Measurements from ENCODE around the gene KIAA0513. TPM values are rescaled to one million over a fixed set of nuclear protein-coding genes. Genes with fewer than 3 reads are reported as not detected.
A peak's percentile ranks its signal among the peaks of the same experiment; 100 is the strongest.

The KIAA0513 gene
- polyA plus RNA-seq, 1 donor (not counting 4 experiments of a cell fraction or from before 2014, with no cell fraction given), result 3.3 TPM

- H3K4me3 ChIP-seq (ENCODE audit: control insufficient read depth in 2 of 3, extremely low read depth in 1 of 3, insufficient read depth in 2 of 3, low read depth in 1 of 3, low read length in 3 of 3), result peak overlapping the region; percentile 53 to 90 (median 77)
- H3K36me3 ChIP-seq (ENCODE audit: control insufficient read depth in 2 of 2, extremely low read depth in 1 of 2, insufficient read depth in 2 of 2, low read length in 2 of 2), result peaks cover 0 to 3% of the 10 kb centered on the region in 2 experiments
- H3K4me1 ChIP-seq (ENCODE audit: control insufficient read depth, extremely low read depth, insufficient read depth, low read length), result peaks cover 35% of the 10 kb centered on the region
- H2AFZ ChIP-seq (ENCODE audit: control insufficient read depth, low read length), result no peak overlapping the region
- H3K79me2 ChIP-seq (ENCODE audit: control insufficient read depth, insufficient read depth, low read length), result no peaks in the 10 kb centered on the region
- peak overlapping the region; percentile 93 for H3K4me2 ChIP-seq (ENCODE audit: control insufficient read depth, extremely low read depth, insufficient read depth, low read depth, low read length)
- peak overlapping the region; percentile 76 for H3K27ac ChIP-seq (ENCODE audit: control insufficient read depth, insufficient read depth, low read length)
- peaks cover 4% of the 10 kb centered on the region for H4K20me1 ChIP-seq (ENCODE audit: control insufficient read depth, extremely low read depth, insufficient read depth, low read length)
- TF ChIP-seq CTCF (optimal IDR thresholded peaks at IDR 0.05 in 1 of 3, IDR thresholded peaks at IDR 0.05 in 1 of 3, conservative IDR thresholded peaks at IDR 0.05 in 1 of 3; ENCODE audit: extremely low read depth in 1 of 3, insufficient read depth in 2 of 3, low read length in 3 of 3) (no peak), EZH2 (IDR thresholded peaks at IDR 0.05; ENCODE audit: low read length) (no peak)
- no peaks in the 10 kb centered on the region for H3K9me3 ChIP-seq (ENCODE audit: control insufficient read depth, low read depth, low read length)
- H3K9me1 ChIP-seq (ENCODE audit: control insufficient read depth, extremely low read depth, insufficient read depth, low read length), result no peaks in the 10 kb centered on the region
- DNase-seq (ENCODE audit: low read depth, low spot score), result no peak
- peak overlapping the region; percentile 88 for H3K9ac ChIP-seq (ENCODE audit: control insufficient read depth, extremely low read depth, insufficient read depth, low read length)
- peak; percentile 89 for FAIRE-seq
- dilution Hi-C loops (cut with MboI; ENCODE audit: extremely low pct_ligation_motif_present, low sequenced_read_pairs), result no loop called here
- H3K27me3 ChIP-seq (ENCODE audit: control insufficient read depth, extremely low read depth, insufficient read depth, low read length), result no peaks in the 10 kb centered on the region
Observed at GRCh38 chr16:85028685-85029407, 1.3 kb downstream of the KIAA0513 start.

DNA sequence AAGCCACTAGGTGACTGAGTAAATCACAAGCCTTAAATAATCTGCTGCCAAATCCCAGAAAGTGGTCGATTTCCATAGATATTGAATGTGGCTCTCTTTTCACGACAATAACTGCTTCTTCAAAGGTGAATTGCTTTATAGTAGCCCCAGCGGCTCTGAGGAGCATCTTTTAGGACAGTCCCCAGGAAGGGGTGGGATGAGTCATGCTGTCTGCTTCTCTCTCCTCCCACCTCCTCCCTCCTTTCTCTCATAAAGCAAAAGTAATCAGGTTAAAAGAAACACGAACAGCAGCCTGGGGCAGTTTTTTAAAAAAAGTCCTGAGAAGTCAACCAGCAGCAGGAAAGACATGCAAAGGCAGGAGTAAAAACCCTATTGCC, 1.8 kb downstream of the KIAA0513 start:
- peaks cover 4% of the 10 kb centered on the region for H4K20me1 ChIP-seq (ENCODE audit: control insufficient read depth, extremely low read depth, insufficient read depth, low read length)
- no peaks in the 10 kb centered on the region for H3K9me1 ChIP-seq (ENCODE audit: control insufficient read depth, extremely low read depth, insufficient read depth, low read length)
- peaks cover 35% of the 10 kb centered on the region for H3K4me1 ChIP-seq (ENCODE audit: control insufficient read depth, extremely low read depth, insufficient read depth, low read length)
- H3K4me2 ChIP-seq (ENCODE audit: control insufficient read depth, extremely low read depth, insufficient read depth, low read depth, low read length), result peak overlapping the region; percentile 93
- H3K27me3 ChIP-seq (ENCODE audit: control insufficient read depth, extremely low read depth, insufficient read depth, low read length), result no peaks in the 10 kb centered on the region
- TF ChIP-seq CTCF (optimal IDR thresholded peaks at IDR 0.05 in 1 of 3, IDR thresholded peaks at IDR 0.05 in 1 of 3, conservative IDR thresholded peaks at IDR 0.05 in 1 of 3; ENCODE audit: extremely low read depth in 1 of 3, insufficient read depth in 2 of 3, low read length in 3 of 3) (no peak), EZH2 (IDR thresholded peaks at IDR 0.05; ENCODE audit: low read length) (no peak)
- peaks cover 0 to 3% of the 10 kb centered on the region in 2 experiments for H3K36me3 ChIP-seq (ENCODE audit: control insufficient read depth in 2 of 2, extremely low read depth in 1 of 2, insufficient read depth in 2 of 2, low read length in 2 of 2)
- H3K9me3 ChIP-seq (ENCODE audit: control insufficient read depth, low read depth, low read length), result no peaks in the 10 kb centered on the region
- DNase-seq (ENCODE audit: low read depth, low spot score) (no peak), FAIRE-seq (peak; percentile 65)
- H3K79me2 ChIP-seq (ENCODE audit: control insufficient read depth, insufficient read depth, low read length), result no peaks in the 10 kb centered on the region
- H2AFZ ChIP-seq (ENCODE audit: control insufficient read depth, low read length), result no peak overlapping the region
- H3K9ac ChIP-seq (ENCODE audit: control insufficient read depth, extremely low read depth, insufficient read depth, low read length), result peak overlapping the region; percentile 65
- peak overlapping the region in 2 of 3 experiments; percentile 68 to 90 for H3K4me3 ChIP-seq (ENCODE audit: control insufficient read depth in 2 of 3, extremely low read depth in 1 of 3, insufficient read depth in 2 of 3, low read depth in 1 of 3, low read length in 3 of 3)
- dilution Hi-C loops (cut with MboI; ENCODE audit: extremely low pct_ligation_motif_present, low sequenced_read_pairs), result no loop called here
- H3K27ac ChIP-seq (ENCODE audit: control insufficient read depth, insufficient read depth, low read length), result peak overlapping the region; percentile 76
